AG08395 (cell line): Measurements from ENCODE around the gene SCNN1G.
"Not testable (repeated sequence)": the region's sequence is repeated elsewhere in the genome, so short reads cannot be mapped to it uniquely, and the experiment has no call there.

Source experiments
- DNase-seq: peaks from one replicate; pipeline ENCODE4 v3.0.0; 2012; ENCODE audit warnings: mixed read lengths, low spot score

The SCNN1G gene

GRCh38 chr16:23182679-23183542 is at the start of gene SCNN1G:
TSS of gene SCNN1G (plus strand) at chr16:23182745. CDS start at chr16:23186272, 3,527 bp downstream.
- no peak for DNase-seq

GRCh38 chr16:23132775-23133463 is 49.6 kb upstream of the SCNN1G start:
- peak; percentile 37 for DNase-seq

- DNase-seq = no peak
These were observed 48.3 kb upstream of the SCNN1G start for GRCh38 chr16:23134274-23134673.

GRCh38 chr16:23137256-23137655 is 45.3 kb upstream of the SCNN1G start:
- no peak for DNase-seq

- DNase-seq = no peak
These were observed 44.7 kb upstream of the SCNN1G start for GRCh38 chr16:23137818-23138217.

- DNase-seq = no peak
These were observed 42.4 kb upstream of the SCNN1G start for GRCh38 chr16:23140107-23140506.

GRCh38 chr16:23141033-23141432 is 41.5 kb upstream of the SCNN1G start:
- no peak for DNase-seq

GRCh38 chr16:23141500-23141899 is 41.0 kb upstream of the SCNN1G start:
- DNase-seq = no peak

GRCh38 chr16:23141959-23142740 is 40.4 kb upstream of the SCNN1G start:
- no peak for DNase-seq

GRCh38 chr16:23143391-23143790 is 39.2 kb upstream of the SCNN1G start:
- no peak for DNase-seq

- DNase-seq = not testable (repeated sequence)
These were observed 38.2 kb upstream of the SCNN1G start for GRCh38 chr16:23144393-23144792.

GRCh38 chr16:23145186-23145585 is 37.4 kb upstream of the SCNN1G start:
- DNase-seq = no peak

GRCh38 chr16:23145608-23146007 is 36.9 kb upstream of the SCNN1G start:
- no peak for DNase-seq

GRCh38 chr16:23146877-23147601 is 35.5 kb upstream of the SCNN1G start:
- DNase-seq = no peak

GRCh38 chr16:23147666-23148065 is 34.9 kb upstream of the SCNN1G start:
- DNase-seq = no peak

- no peak for DNase-seq
These were observed 34.4 kb upstream of the SCNN1G start for GRCh38 chr16:23148166-23148512.

- DNase-seq = peak; percentile 49
These were observed 33.9 kb upstream of the SCNN1G start for GRCh38 chr16:23148513-23149266.

GRCh38 chr16:23149267-23149992 is 33.1 kb upstream of the SCNN1G start, which contains the start of gene USP31:
TSS of gene USP31 (minus strand) at chr16:23149452. CDS start at chr16:23149270, 182 bp downstream.
- peak; percentile 94 for DNase-seq

GRCh38 chr16:23149993-23150364 is 32.6 kb upstream of the SCNN1G start:
- DNase-seq = no peak

GRCh38 chr16:23152386-23153178 is 30.0 kb upstream of the SCNN1G start:
- no peak for DNase-seq
